ENCODE results near the gene CNTN5.

Gene CNTN5

DNA sequence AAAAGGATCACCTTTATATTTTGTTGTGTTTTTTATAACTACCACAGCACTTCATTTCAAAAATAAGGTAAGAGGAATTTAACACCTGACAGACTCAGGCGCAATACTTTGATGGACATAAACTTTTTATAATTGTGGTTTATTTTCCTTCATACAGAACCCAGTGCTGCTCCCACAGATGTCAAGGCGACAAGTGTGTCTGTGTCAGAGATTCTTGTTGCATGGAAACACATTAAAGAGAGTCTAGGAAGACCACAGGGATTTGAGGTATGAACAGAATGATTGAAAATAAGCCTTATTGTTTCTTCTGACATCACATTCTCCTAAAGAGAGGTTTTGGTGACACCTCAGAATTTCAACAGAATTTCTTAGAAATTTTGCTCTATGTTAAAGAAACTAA is 1287.5 kb downstream of the CNTN5 start:
- no peak for DNase-seq (ENCODE audit: low spot score)

- no peak for DNase-seq (ENCODE audit: low spot score)
These were observed 1295.2 kb downstream of the CNTN5 start for GRCh38 chr11:100315946-100316345.

DNA sequence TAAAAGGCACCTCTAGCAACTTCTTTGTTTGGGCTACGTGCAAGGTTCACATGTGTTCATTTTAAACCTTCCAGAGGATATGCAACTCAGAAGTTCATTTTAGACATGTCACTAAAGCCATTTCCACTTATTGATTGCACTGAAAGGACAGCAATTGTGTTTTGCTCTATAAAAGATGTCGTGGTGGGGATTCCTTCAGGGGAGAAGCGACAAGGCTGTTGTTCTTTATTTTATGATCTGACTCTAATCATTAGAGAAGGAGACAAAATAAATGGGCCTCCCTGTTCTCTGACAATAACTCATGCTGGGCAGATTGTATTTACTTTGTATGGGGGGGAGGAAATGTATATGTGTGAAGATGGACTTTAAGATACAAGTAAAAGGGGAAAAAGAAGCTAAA is 1296.2 kb downstream of the CNTN5 start:
- no peak for DNase-seq (ENCODE audit: low spot score)

GRCh38 chr11:100319691-100320090 is 1298.9 kb downstream of the CNTN5 start:
- DNase-seq (ENCODE audit: low spot score), result peak; percentile 65

DNA sequence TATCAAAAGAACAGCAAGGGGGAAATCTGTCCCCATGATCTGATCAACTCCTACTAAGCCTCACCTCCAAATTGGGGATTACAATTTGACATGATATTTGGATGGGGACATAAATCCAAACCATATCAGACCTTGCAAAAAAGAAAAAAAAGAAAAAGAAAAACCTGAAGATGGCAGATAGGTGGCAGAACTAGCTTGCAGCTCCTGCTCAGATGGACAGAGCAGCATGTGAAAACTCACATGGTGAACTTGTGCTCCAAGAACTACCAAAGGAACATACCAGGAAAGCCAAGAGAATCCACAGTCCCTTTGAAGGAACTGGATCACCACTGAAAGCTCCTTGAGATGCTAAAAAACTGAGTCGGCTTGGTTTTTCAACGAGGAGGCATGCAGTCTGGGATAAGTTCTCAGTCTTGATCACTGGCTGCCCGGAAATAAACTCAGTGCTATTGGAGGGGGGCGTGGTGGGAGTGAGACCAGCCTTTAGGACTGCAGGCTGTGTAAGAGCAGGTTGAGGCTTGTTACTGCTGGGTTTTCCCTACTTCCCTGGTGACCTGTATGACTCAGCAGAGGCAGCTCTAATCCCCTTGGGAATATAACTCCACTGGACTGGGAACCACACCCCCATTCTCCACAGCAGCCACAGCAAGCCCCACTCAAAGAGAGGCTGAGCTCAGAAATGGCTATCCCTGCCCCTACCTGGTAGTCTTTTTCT is 1308.0 kb downstream of the CNTN5 start:
- DNase-seq (ENCODE audit: low spot score), result no peak

GRCh38 chr11:100329352-100329751 is 1308.6 kb downstream of the CNTN5 start:
- no peak for DNase-seq (ENCODE audit: low spot score)

- no peak for DNase-seq (ENCODE audit: low spot score)
These were observed 1316.1 kb downstream of the CNTN5 start for GRCh38 chr11:100336873-100337272.

GRCh38 chr11:100338144-100338840 is 1317.5 kb downstream of the CNTN5 start:
- DNase-seq (ENCODE audit: low spot score), result no peak

- no peak for DNase-seq (ENCODE audit: low spot score)
These were observed 1319.9 kb downstream of the CNTN5 start for GRCh38 chr11:100340466-100341319.

DNA sequence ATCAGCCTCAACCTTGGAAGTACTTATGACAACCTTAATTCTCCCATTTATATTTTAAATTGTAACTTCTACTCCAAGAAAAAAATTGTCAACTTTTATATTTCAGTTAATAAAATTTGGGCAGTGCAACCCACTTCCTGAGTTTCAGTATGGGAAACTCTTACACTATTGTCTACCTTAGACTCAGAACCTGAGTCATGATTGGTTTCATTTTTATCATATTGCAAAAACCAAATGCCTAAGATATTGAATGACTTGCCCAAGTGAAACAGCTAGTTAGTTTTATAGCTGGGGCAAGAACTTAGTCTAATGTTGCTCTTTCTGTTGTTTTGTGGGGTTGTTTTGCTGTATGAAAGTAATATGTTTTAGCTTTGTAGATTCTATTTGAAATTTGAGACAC is 1332.3 kb downstream of the CNTN5 start:
- DNase-seq (ENCODE audit: low spot score), result no peak

DNA sequence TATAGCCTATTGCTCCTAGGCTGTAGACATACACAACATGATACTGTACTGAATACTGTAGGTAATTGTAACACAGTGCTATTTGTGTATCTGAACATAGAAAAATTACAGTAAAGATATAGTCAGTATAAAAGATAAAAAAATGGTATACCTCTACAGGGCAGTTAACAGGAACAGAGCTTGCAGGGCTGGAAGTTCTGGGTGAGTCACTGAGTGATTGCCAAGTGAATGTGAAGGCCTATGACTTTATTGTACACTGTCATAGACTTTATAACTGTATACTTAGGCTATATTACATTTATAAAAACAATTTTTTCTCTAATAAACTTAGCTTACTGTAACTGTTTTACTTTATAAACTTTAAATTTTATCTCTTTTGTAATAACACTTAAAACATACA is 1334.0 kb downstream of the CNTN5 start:
- DNase-seq (ENCODE audit: low spot score), result no peak

DNA sequence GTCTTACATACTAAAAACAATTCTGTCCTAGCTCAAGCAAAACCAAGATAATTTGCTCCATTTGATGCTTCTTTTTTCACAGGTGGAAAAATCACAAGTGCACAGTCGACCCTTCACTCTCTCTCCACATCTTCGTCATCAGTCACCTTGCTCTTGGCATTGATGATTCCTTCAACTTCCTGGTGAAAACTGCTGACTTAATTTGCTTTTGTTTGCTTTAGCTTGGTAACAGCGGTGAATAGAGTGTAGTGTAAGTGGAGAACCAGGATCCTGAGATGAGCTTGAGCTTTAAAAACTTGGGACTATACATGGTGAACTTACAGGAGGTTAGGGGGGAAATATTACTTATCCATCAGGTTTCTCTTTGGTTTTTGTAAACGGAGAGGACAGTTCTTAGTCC is 1335.3 kb downstream of the CNTN5 start:
- no peak for DNase-seq (ENCODE audit: low spot score)

- no peak for DNase-seq (ENCODE audit: low spot score)
These were observed 1338.5 kb downstream of the CNTN5 start for GRCh38 chr11:100359281-100359680.

DNA sequence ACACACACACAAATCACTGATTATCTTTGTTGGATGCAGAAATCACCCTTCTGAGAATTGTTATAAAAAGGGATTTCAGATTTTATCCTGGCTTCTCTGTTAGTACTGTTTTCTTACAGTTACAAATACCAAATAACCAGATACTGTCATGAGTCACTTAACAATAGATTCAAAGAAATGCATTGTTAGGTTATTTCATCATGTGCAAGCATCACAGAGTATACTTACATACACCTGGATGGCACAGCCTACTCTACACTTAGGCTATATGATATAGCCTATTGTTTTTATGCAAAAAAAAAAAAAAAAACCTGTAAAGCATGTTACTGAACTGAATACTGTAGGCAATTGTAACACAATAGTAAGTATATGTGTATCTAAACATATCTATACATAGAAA is 1347.1 kb downstream of the CNTN5 start:
- DNase-seq (ENCODE audit: low spot score), result no peak

GRCh38 chr11:100383357-100383865 is 1362.7 kb downstream of the CNTN5 start:
- DNase-seq (ENCODE audit: low spot score), result peak; percentile 35

DNA sequence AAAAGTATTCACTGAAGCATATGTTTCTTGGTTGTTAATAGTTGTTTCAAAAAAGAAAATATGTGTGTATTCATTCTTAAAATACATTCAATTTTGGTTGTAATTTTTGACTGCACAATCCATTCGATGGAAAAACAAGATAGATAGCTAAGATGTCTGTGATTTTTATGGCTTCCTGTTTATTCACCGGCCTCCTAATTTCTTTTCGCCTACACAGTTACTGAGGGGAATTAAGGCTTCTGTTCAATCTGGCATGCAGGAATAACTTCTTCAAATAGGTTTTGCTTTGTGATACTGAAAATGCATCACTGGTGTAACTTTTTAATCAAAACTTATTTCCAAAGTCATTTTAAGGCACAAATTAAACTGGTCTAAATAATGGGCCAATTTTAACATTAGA is 1375.5 kb downstream of the CNTN5 start:
- no peak for DNase-seq (ENCODE audit: low spot score)

- no peak for DNase-seq (ENCODE audit: low spot score)
These were observed 1376.7 kb downstream of the CNTN5 start for GRCh38 chr11:100397401-100397800.

GRCh38 chr11:100403816-100404215 is 1383.1 kb downstream of the CNTN5 start:
- DNase-seq (ENCODE audit: low spot score), result no peak

- no peak for DNase-seq (ENCODE audit: low spot score)
These were observed 1384.2 kb downstream of the CNTN5 start for GRCh38 chr11:100404907-100405306.
